CD4-positive, alpha-beta memory T cell (primary cell): Measurements from ENCODE around the gene CCDC185. TPM values are rescaled to one million over a fixed set of nuclear protein-coding genes. Genes with fewer than 3 reads are reported as not detected.

ENCODE experiments used
- CTCF ChIA-PET: fragments of 350-600 bp; sonication (Branson Sonifier 250); formaldehyde crosslinking; loops from one replicate; lab custom pipeline; 2021; ENCODE audit warnings: inconsistent platforms; ENCODE audit not compliant: partially characterized antibody; lab: Charles Lee
- POLR2A ChIA-PET: fragments of 350-600 bp; sonication (Branson Sonifier 250); formaldehyde crosslinking; loops from one replicate; lab custom pipeline; 2021; ENCODE audit not compliant: partially characterized antibody; lab: Charles Lee
- DNase-seq, 5 donors: peaks; one replicate each; pipeline versions ENCODE4 v3.0.0 to v3.0.0-alpha.2; 2020 to 2022; ENCODE audit warnings: mixed read lengths in 1 of 5
- H3K27ac ChIP-seq: one replicate; pipeline ENCODE4 v1.7.0; 2013; ENCODE audit warnings: low read depth, low read length
- H3K27me3 ChIP-seq: 2 replicates; pipeline ENCODE4 v1.7.0; 2013; ENCODE audit warnings: mild to moderate bottlenecking, low read length, moderate library complexity; ENCODE audit not compliant: insufficient read depth
- H3K36me3 ChIP-seq: 2 replicates; pipeline ENCODE4 v1.7.0; 2013; ENCODE audit warnings: mild to moderate bottlenecking, low read length, moderate library complexity; ENCODE audit not compliant: insufficient read depth
- H3K4me1 ChIP-seq: 2 replicates; pipeline ENCODE4 v1.7.0; 2013; ENCODE audit warnings: mild to moderate bottlenecking, low read length, moderate library complexity; ENCODE audit not compliant: insufficient read depth
- H3K4me3 ChIP-seq, 2 donors: one replicate each; pipeline ENCODE4 v1.7.0; 2013; ENCODE audit warnings: low read length in 2 of 2, mild to moderate bottlenecking in 1 of 2
- H3K9me3 ChIP-seq, 2 donors: one replicate each; pipeline ENCODE4 v1.7.0; 2013; ENCODE audit warnings: low read length in 2 of 2, control low read depth in 1 of 2; ENCODE audit not compliant: control insufficient read depth in 1 of 2
- H3K27ac Mint-ChIP-seq, 7 donors: one replicate each; pipeline ENCODE4 v1.8.0; 2020 to 2021; ENCODE audit warnings: mixed read lengths in 7 of 7, mild to moderate bottlenecking in 6 of 7, inconsistent platforms in 3 of 7, moderate library complexity in 3 of 7
- H3K27me3 Mint-ChIP-seq, 2 donors: one replicate each; pipeline ENCODE4 v1.8.0; 2020 to 2021; ENCODE audit warnings: mixed read lengths in 2 of 2
- H3K36me3 Mint-ChIP-seq, 2 donors: one replicate each; pipeline ENCODE4 v1.8.0; 2020 to 2021; ENCODE audit warnings: mixed read lengths in 2 of 2, inconsistent platforms in 1 of 2, mild to moderate bottlenecking in 1 of 2
- H3K4me1 Mint-ChIP-seq, 4 donors: one replicate each; pipeline ENCODE4 v1.8.0; 2020 to 2021; ENCODE audit warnings: mixed read lengths in 4 of 4, mild to moderate bottlenecking in 1 of 4
- H3K4me3 Mint-ChIP-seq, 8 donors: one replicate each; pipeline ENCODE4 v1.8.0; 2020 to 2021; ENCODE audit warnings: mixed read lengths in 8 of 8, mild to moderate bottlenecking in 7 of 8, moderate library complexity in 6 of 8, inconsistent platforms in 3 of 8
- H3K9me3 Mint-ChIP-seq, 8 donors: one replicate each; pipeline ENCODE4 v1.8.0; 2020 to 2021; ENCODE audit warnings: mixed read lengths in 8 of 8, mild to moderate bottlenecking in 5 of 8, inconsistent platforms in 3 of 8, moderate library complexity in 1 of 8
- intact Hi-C: fragments of 100-400 bp; cut with micrococcal nuclease; formaldehyde crosslinking; loops from one replicate; pipeline ENCODE4 v1.15.1; 2023
- polyA plus RNA-seq, 2 donors: library from polyadenylated mRNA; unstranded; fragments of 300-500 nt; fragmentation: Illumina TruSeq; gene quantifications; one replicate each; pipeline ENCODE4 v1.2.3, GENCODE V29; 2021
- total RNA-seq, 2 experiments: library from RNA; stranded (reverse); gene quantifications; one replicate each; pipeline ENCODE4 v1.2.3, GENCODE V29; 2021

Gene CCDC185
- total and polyA plus RNA-seq, 4 experiments from 2014 or later, result not detected

GRCh38 chr1:223429313-223429731 is 36.1 kb downstream of the CCDC185 start:
- intact Hi-C loops, result no loop called here
- Histone ChIP-seq H3K4me1 (no peaks in the 10 kb centered on the region), H3K36me3 (no peaks in the 10 kb centered on the region), H3K27ac (no peak overlapping the region), H3K9me3 (no peaks in the 10 kb centered on the region), H3K4me3 (no peak overlapping the region), H3K27me3 (no peaks in the 10 kb centered on the region)
- ChIA-PET POLR2A (no interaction called here), CTCF (interaction anchor here (1.0 kb wide), 1 partner anchor 305 kb away, joined by 3 read pairs; no protein-coding TSS in a partner anchor)
- no peak overlapping the region for H3K27ac Mint-ChIP-seq
- no peaks in the 10 kb centered on the region for H3K36me3 Mint-ChIP-seq
- H3K4me1 Mint-ChIP-seq, result peaks cover 0 to 28% (median 2%) of the 10 kb centered on the region in 4 donors
- H3K27me3 Mint-ChIP-seq, result peaks cover 2 to 4% of the 10 kb centered on the region in 2 donors
- no peak for DNase-seq
- no peak overlapping the region for H3K4me3 Mint-ChIP-seq
- peaks cover 0 to 5% (median 0%) of the 10 kb centered on the region in 8 donors for H3K9me3 Mint-ChIP-seq

GRCh38 chr1:223429821-223430220 is 36.6 kb downstream of the CCDC185 start:
- POLR2A ChIA-PET, result no interaction called here

GRCh38 chr1:223430236-223430635 is 37.0 kb downstream of the CCDC185 start:
- no peak for DNase-seq
- H3K27me3 Mint-ChIP-seq, result peaks cover 2 to 4% of the 10 kb centered on the region in 2 donors
- Histone ChIP-seq H3K27me3 (no peaks in the 10 kb centered on the region), H3K4me3 (no peak overlapping the region), H3K36me3 (no peaks in the 10 kb centered on the region), H3K4me1 (no peaks in the 10 kb centered on the region), H3K9me3 (no peaks in the 10 kb centered on the region), H3K27ac (no peak overlapping the region)
- intact Hi-C loops, result no loop called here
- H3K27ac Mint-ChIP-seq, result peak overlapping the region in 1 of 7 donors; percentile 21
- peaks cover 0 to 28% (median 2%) of the 10 kb centered on the region in 4 donors for H3K4me1 Mint-ChIP-seq
- peaks cover 0 to 5% (median 0%) of the 10 kb centered on the region in 8 donors for H3K9me3 Mint-ChIP-seq
- ChIA-PET CTCF (interaction anchor here (1.0 kb wide), 1 partner anchor 306 kb away, joined by 3 read pairs; no protein-coding TSS in a partner anchor), POLR2A (no interaction called here)
- H3K4me3 Mint-ChIP-seq, result no peak overlapping the region
- H3K36me3 Mint-ChIP-seq, result no peaks in the 10 kb centered on the region

More at GRCh38 chr1:223429821-223430220, 36.6 kb downstream of the CCDC185 start:
- no peaks in the 10 kb centered on the region for H3K36me3 ChIP-seq
- Mint-ChIP-seq H3K9me3 (peaks cover 0 to 5% (median 0%) of the 10 kb centered on the region in 8 donors), H3K36me3 (no peaks in the 10 kb centered on the region), H3K27ac (peak overlapping the region in 1 of 7 donors; percentile 21), H3K4me1 (peaks cover 0 to 28% (median 2%) of the 10 kb centered on the region in 4 donors), H3K27me3 (peaks cover 2 to 4% of the 10 kb centered on the region in 2 donors), H3K4me3 (no peak overlapping the region)
- intact Hi-C loops, result no loop called here
- no peaks in the 10 kb centered on the region for H3K27me3 ChIP-seq
- no peaks in the 10 kb centered on the region for H3K9me3 ChIP-seq
- no peaks in the 10 kb centered on the region for H3K4me1 ChIP-seq
- CTCF ChIA-PET, result interaction anchor here (1.0 kb wide), 1 partner anchor 306 kb away, joined by 3 read pairs; no protein-coding TSS in a partner anchor
- no peak for DNase-seq
- H3K4me3 ChIP-seq, result no peak overlapping the region
- no peak overlapping the region for H3K27ac ChIP-seq

- POLR2A ChIA-PET, result no interaction called here
- H3K4me1 Mint-ChIP-seq, result peaks cover 0 to 2% (median 0%) of the 10 kb centered on the region in 4 donors
Observed at GRCh38 chr1:223437151-223437550, 43.9 kb downstream of the CCDC185 start.

GRCh38 chr1:223443397-223443796 is 50.2 kb downstream of the CCDC185 start:
- Mint-ChIP-seq H3K36me3 (no peaks in the 10 kb centered on the region), H3K9me3 (peaks cover 0 to 31% (median 22%) of the 10 kb centered on the region in 8 donors), H3K4me1 (no peaks in the 10 kb centered on the region), H3K4me3 (no peak overlapping the region), H3K27me3 (peaks cover 4 to 9% of the 10 kb centered on the region in 2 donors), H3K27ac (no peak overlapping the region)
- no peak for DNase-seq
- Histone ChIP-seq H3K36me3 (no peaks in the 10 kb centered on the region), H3K27ac (no peak overlapping the region), H3K4me1 (no peaks in the 10 kb centered on the region), H3K9me3 (no peaks in the 10 kb centered on the region), H3K4me3 (no peak overlapping the region), H3K27me3 (no peaks in the 10 kb centered on the region)
- CTCF ChIA-PET, result no interaction called here
- intact Hi-C loops, result no loop called here
- POLR2A ChIA-PET, result no interaction called here

More at GRCh38 chr1:223437151-223437550, 43.9 kb downstream of the CCDC185 start:
- H3K4me3 ChIP-seq, result no peak overlapping the region
- no peak overlapping the region for H3K27ac ChIP-seq
- Mint-ChIP-seq H3K36me3 (no peaks in the 10 kb centered on the region), H3K27ac (no peak overlapping the region), H3K9me3 (peaks cover 0 to 6% (median 0%) of the 10 kb centered on the region in 8 donors), H3K4me3 (no peak overlapping the region), H3K27me3 (peaks cover 2 to 4% of the 10 kb centered on the region in 2 donors)
- DNase-seq, result no peak
- intact Hi-C loops, result no loop called here
- no peaks in the 10 kb centered on the region for H3K4me1 ChIP-seq
- H3K36me3 ChIP-seq, result no peaks in the 10 kb centered on the region
- CTCF ChIA-PET, result no interaction called here
- no peaks in the 10 kb centered on the region for H3K9me3 ChIP-seq
- H3K27me3 ChIP-seq, result no peaks in the 10 kb centered on the region

GRCh38 chr1:223444411-223444810 is 51.2 kb downstream of the CCDC185 start:
- intact Hi-C loops, result no loop called here

More at GRCh38 chr1:223444411-223444810, 51.2 kb downstream of the CCDC185 start:
- Mint-ChIP-seq H3K4me1 (no peaks in the 10 kb centered on the region), H3K27ac (no peak overlapping the region), H3K4me3 (no peak overlapping the region), H3K27me3 (peaks cover 4 to 9% of the 10 kb centered on the region in 2 donors), H3K9me3 (peaks cover 0 to 31% (median 22%) of the 10 kb centered on the region in 8 donors), H3K36me3 (no peaks in the 10 kb centered on the region)
- Histone ChIP-seq H3K27ac (no peak overlapping the region), H3K9me3 (no peaks in the 10 kb centered on the region), H3K27me3 (no peaks in the 10 kb centered on the region), H3K4me1 (no peaks in the 10 kb centered on the region), H3K4me3 (no peak overlapping the region), H3K36me3 (no peaks in the 10 kb centered on the region)
- ChIA-PET CTCF (interaction anchor here (0.6 kb wide), 1 partner anchor 704 kb away, joined by 3 read pairs; no protein-coding TSS in a partner anchor), POLR2A (no interaction called here)
- DNase-seq, result no peak
